HepG2 (cell line): Measurements from ENCODE around the gene PTPA. TPM values are rescaled to one million over a fixed set of nuclear protein-coding genes. Genes with fewer than 3 reads are reported as not detected.

Experiments
- ARNT2 ChIP-seq: sonication (generic); formaldehyde crosslinking; IDR thresholded peaks from 2 replicates; pipeline ENCODE4 v1.8.0; 2022; ENCODE audit warnings: mild to moderate bottlenecking, low read depth, missing genetic modification reagents, moderate library complexity
- ARNTL ChIP-seq: sonication (generic); formaldehyde crosslinking; IDR thresholded peaks from 2 replicates; pipeline ENCODE4 v1.4.0; 2020; ENCODE audit warnings: mild to moderate bottlenecking, missing genetic modification reagents
- DDIT3 ChIP-seq: sonication (generic); formaldehyde crosslinking; IDR thresholded peaks from 2 replicates; pipeline ENCODE4 v1.4.0; 2020; ENCODE audit warnings: mild to moderate bottlenecking, missing genetic modification reagents
- FUBP1 ChIP-seq: sonication (generic); formaldehyde crosslinking; IDR thresholded peaks from 2 replicates; pipeline ENCODE4 v1.5.1; 2020; ENCODE audit warnings: missing genetic modification reagents, mild to moderate bottlenecking, borderline replicate concordance
- HOXA9 ChIP-seq: sonication (generic); formaldehyde crosslinking; IDR thresholded peaks from 2 replicates; pipeline ENCODE4 v1.8.1; 2022; ENCODE audit warnings: missing genetic modification reagents, mild to moderate bottlenecking, moderate library complexity, borderline replicate concordance
- IRX3 ChIP-seq: sonication (generic); formaldehyde crosslinking; IDR thresholded peaks from 2 replicates; pipeline ENCODE4 v1.8.1; 2023; ENCODE audit warnings: mild to moderate bottlenecking, low read depth, missing genetic modification reagents, borderline replicate concordance
- KLF15 ChIP-seq: sonication (generic); formaldehyde crosslinking; IDR thresholded peaks from 2 replicates; pipeline ENCODE4 v1.8.1; 2023; ENCODE audit warnings: borderline replicate concordance, mild to moderate bottlenecking, inconsistent platforms, missing genetic modification reagents, mixed read lengths
- PRMT3 ChIP-seq: sonication (generic); formaldehyde crosslinking; IDR thresholded peaks from 2 replicates; pipeline ENCODE4 v1.8.1; 2022; ENCODE audit warnings: low read depth, mild to moderate bottlenecking, moderate library complexity, missing genetic modification reagents, borderline replicate concordance
- RAD21 ChIP-seq: fragments of 450-650 bp; formaldehyde crosslinking; IDR thresholded peaks from 2 replicates; pipeline ENCODE4 v1.5.0; 2020; ENCODE audit warnings: mild to moderate bottlenecking
- RARA ChIP-seq: IDR thresholded peaks from 2 replicates; pipeline ENCODE4 v1.6.1; 2016; ENCODE audit warnings: missing genetic modification reagents, missing compliant biosample characterization
- RXRA ChIP-seq: sonication (generic); formaldehyde crosslinking; IDR thresholded peaks from 2 replicates; pipeline ENCODE4 v1.5.1; 2020; ENCODE audit warnings: missing genetic modification reagents
- SNAPC4 ChIP-seq: sonication (generic); formaldehyde crosslinking; IDR thresholded peaks from 2 replicates; pipeline ENCODE4 v1.4.0; 2020; ENCODE audit warnings: mild to moderate bottlenecking, missing genetic modification reagents
- SP1 ChIP-seq, 2 experiments: fragments of 450-650 bp in 1 of 2; sonication (generic) in 1 of 2; formaldehyde crosslinking in 1 of 2; IDR thresholded peaks; 2 replicates each; pipeline versions ENCODE4 v1.4.0 to v1.6.1; 2016 to 2020; ENCODE audit warnings: missing genetic modification reagents in 1 of 2
- TP53 ChIP-seq: sonication (generic); formaldehyde crosslinking; conservative IDR thresholded peaks from 2 replicates; pipeline ENCODE4 v1.4.0; 2020; ENCODE audit warnings: missing genetic modification reagents
- WIZ ChIP-seq: sonication (generic); formaldehyde crosslinking; IDR thresholded peaks from 2 replicates; pipeline ENCODE4 v1.5.1; 2020; ENCODE audit warnings: mild to moderate bottlenecking, missing genetic modification reagents
- ZMYM2 ChIP-seq: sonication (generic); formaldehyde crosslinking; IDR thresholded peaks from 2 replicates; pipeline ENCODE4 v1.8.0; 2022; ENCODE audit warnings: mild to moderate bottlenecking, missing genetic modification reagents
- ZNF260 ChIP-seq: sonication (generic); formaldehyde crosslinking; IDR thresholded peaks from 2 replicates; pipeline ENCODE4 v1.4.0; 2020; ENCODE audit warnings: missing genetic modification reagents, low read depth, mild to moderate bottlenecking, borderline replicate concordance
- ZNF615 ChIP-seq: sonication (generic); formaldehyde crosslinking; IDR thresholded peaks from 2 replicates; pipeline ENCODE4 v1.5.0; 2020; ENCODE audit warnings: mild to moderate bottlenecking, missing genetic modification reagents, borderline replicate concordance
- ZNF891 ChIP-seq: sonication (generic); formaldehyde crosslinking; IDR thresholded peaks from 2 replicates; pipeline ENCODE4 v1.5.0; 2020; ENCODE audit warnings: mild to moderate bottlenecking, missing genetic modification reagents
- ZSCAN22 ChIP-seq: sonication (generic); formaldehyde crosslinking; IDR thresholded peaks from 2 replicates; pipeline ENCODE4 v1.4.0; 2020; ENCODE audit warnings: mild to moderate bottlenecking, missing genetic modification reagents
- ZSCAN29 ChIP-seq: sonication (generic); formaldehyde crosslinking; conservative IDR thresholded peaks from 2 replicates; pipeline ENCODE4 v1.4.0; 2020; ENCODE audit warnings: mild to moderate bottlenecking, missing genetic modification reagents
- polyA plus RNA-seq, 8 experiments: library from polyadenylated mRNA; depleted of rRNA in 3 of 8; stranded (reverse) in 7 of 8; unstranded in 1 of 8; fragments of >200 nt; fragmentation: Illumina TruSeq in 4 of 8; extraction: Trizol in 4 of 8; gene quantifications; 2 replicates each; pipeline versions ENCODE4 v1.2.1 to v1.2.3, GENCODE V29; 2011 to 2016; ENCODE audit warnings: low read depth in 4 of 8, missing spikeins in 1 of 8, mixed read lengths in 1 of 8; ENCODE audit not compliant: insufficient read depth in 1 of 8
- total RNA-seq, 5 experiments: library from RNA; depleted of rRNA; stranded (reverse); fragments of >200 nt; fragmentation: Illumina TruSeq; extraction: Trizol; gene quantifications; 2 replicates each; pipeline ENCODE4 v1.2.3, GENCODE V29; 2016; ENCODE audit warnings: low read depth in 1 of 5

PTPA gene
- total and polyA plus RNA-seq, 2 of the 13 experiments (the other 11 are each of a cell fraction or from before 2014, with no cell fraction given) = 79.3 to 105 TPM

- TF ChIP-seq SNAPC4 (CRISPR knock-in tag) = 0 out of 2 replicates have a peak, but pooled peaks have one; percentile 48
- no peak for TF ChIP-seq DDIT3 (CRISPR knock-in tag)
- TF ChIP-seq ZSCAN22 (CRISPR knock-in tag) = no peak
- TF ChIP-seq ZNF260 (CRISPR knock-in tag) = no peak
- no peak for TF ChIP-seq ZMYM2
- peak; percentile 79; the same call in 1 of the 2 replicates for TF ChIP-seq ARNT2 (CRISPR knock-in tag)
- no peak for TF ChIP-seq ZSCAN29 (CRISPR knock-in tag)
- no peak for TF ChIP-seq RAD21 (CRISPR knock-in tag)
- no peak for TF ChIP-seq ARNTL (CRISPR knock-in tag)
- TF ChIP-seq TP53 (CRISPR knock-in tag) = no peak
- TF ChIP-seq RXRA = 0 out of 2 replicates have a peak, but pooled peaks have one; percentile 22
- TF ChIP-seq ZNF891 (CRISPR knock-in tag) = no peak; the same call in 1 of the 2 replicates
- TF ChIP-seq IRX3 (CRISPR knock-in tag) = peak; percentile 83; the same call in 1 of the 2 replicates
- TF ChIP-seq PRMT3 = no peak
- no peak for TF ChIP-seq FUBP1 (CRISPR knock-in tag)
- no peak for TF ChIP-seq SP1 (IDR thresholded peaks at IDR 0.05)
- TF ChIP-seq SP1 (CRISPR knock-in tag; IDR thresholded peaks at IDR 0.05) = peak; percentile 93
- TF ChIP-seq WIZ (CRISPR knock-in tag) = no peak
- TF ChIP-seq HOXA9 (CRISPR knock-in tag) = no peak
- no peak for TF ChIP-seq ZNF615 (CRISPR knock-in tag)
- peak; percentile 91 for TF ChIP-seq KLF15 (CRISPR knock-in tag)
- peak; percentile 5; the same call in 1 of the 2 replicates for TF ChIP-seq RARA (CRISPR knock-in tag)
Measured at GRCh38 chr9:129177791-129178567, 66.8 kb downstream of the PTPA start, which contains the start of gene IER5L (continued).
